Upper lobe of left lung (tissue), 6 donors: Measurements from ENCODE around the gene TXNRD1. TPM values are rescaled to one million over a fixed set of nuclear protein-coding genes. Genes with fewer than 3 reads are reported as not detected.

Experiments used
- ATAC-seq, 2 donors: fragments of 200-7000 bp; cut with Tn5 transposase; one replicate each; pipeline ENCODE4 v1.9.1; 2022; ENCODE audit warnings: mild to moderate bottlenecking in 2 of 2, moderate library complexity in 2 of 2; ENCODE audit not compliant: low FRiP score in 2 of 2
- DNase-seq, 2 donors: peaks; one replicate each; pipeline ENCODE4 v3.0.0-alpha.2; 2019 to 2020
- H3K27ac ChIP-seq, 4 donors: fragments of 200-600 bp; sonication (generic); one replicate each; pipeline ENCODE4 v1.5.1; 2016 to 2019
- H3K27me3 ChIP-seq, 4 donors: fragments of 200-600 bp; sonication (generic); one replicate each; pipeline ENCODE4 v1.5.1; 2017 to 2019
- H3K36me3 ChIP-seq, 4 donors: fragments of 200-600 bp; sonication (generic); one replicate each; pipeline ENCODE4 v1.5.1; 2016 to 2019
- H3K4me1 ChIP-seq, 4 donors: fragments of 200-600 bp; sonication (generic); one replicate each; pipeline ENCODE4 v1.5.1; 2018 to 2019
- H3K4me3 ChIP-seq, 4 donors: fragments of 200-600 bp; sonication (generic); one replicate each; pipeline ENCODE4 v1.5.1; 2017 to 2019; ENCODE audit warnings: mild to moderate bottlenecking in 2 of 4, moderate library complexity in 1 of 4
- H3K9me3 ChIP-seq, 4 donors: fragments of 200-600 bp; sonication (generic); one replicate each; pipeline ENCODE4 v1.5.1; 2018 to 2019
- EP300 ChIP-seq, 4 donors: sonication (generic); formaldehyde crosslinking; IDR thresholded peaks; one replicate each; pipeline ENCODE4 v1.5.1; 2017; ENCODE audit warnings: antibody characterized with exemption in 4 of 4, control low read depth in 2 of 4
- POLR2A ChIP-seq, 4 donors: fragments of 450-650 bp; IDR thresholded peaks; one replicate each; pipeline ENCODE4 v1.5.1; 2016 to 2017; ENCODE audit warnings: antibody characterized with exemption in 4 of 4, mild to moderate bottlenecking in 2 of 4
- POLR2AphosphoS5 ChIP-seq, 2 donors: sonication (generic); formaldehyde crosslinking; IDR thresholded peaks; one replicate each; pipeline ENCODE4 v1.5.1; 2017; ENCODE audit warnings: antibody characterized with exemption in 2 of 2
- WGBS, 2 donors: methylation state at CpG; one replicate each; pipeline ENCODE4 v1.1.5; 2017 to 2018; 5-methylcytosine and 5-hydroxymethylcytosine counted together
- total RNA-seq, 6 donors: library from RNA; depleted of rRNA in 4 of 6; stranded (reverse); fragments of >200 nt in 4 of 6; gene quantifications; one replicate each; pipeline versions ENCODE4 v1.1.0 to v1.2.1, GENCODE V29; 2016 to 2021
- TF ChIP-seq, protein P1 (sequence below), 6 experiments: fragments of 450-650 bp in 4 of 6; fragments of 200-600 bp in 2 of 6; sonication (generic) in 2 of 6; IDR thresholded peaks; one replicate each; pipeline ENCODE4 v1.5.1; 2016 to 2019; ENCODE audit warnings: antibody characterized with exemption in 6 of 6
- donor health status: DM: no; HTN: no; CAD: no; lungs with moderate emphysema.
- donor health status: DM: no; HTN: yes; CAD: no; lungs with severe emphysema.

TXNRD1 gene
- total RNA-seq, 6 donors from 2014 or later, result 124 to 381 (median 162) TPM

DNA sequence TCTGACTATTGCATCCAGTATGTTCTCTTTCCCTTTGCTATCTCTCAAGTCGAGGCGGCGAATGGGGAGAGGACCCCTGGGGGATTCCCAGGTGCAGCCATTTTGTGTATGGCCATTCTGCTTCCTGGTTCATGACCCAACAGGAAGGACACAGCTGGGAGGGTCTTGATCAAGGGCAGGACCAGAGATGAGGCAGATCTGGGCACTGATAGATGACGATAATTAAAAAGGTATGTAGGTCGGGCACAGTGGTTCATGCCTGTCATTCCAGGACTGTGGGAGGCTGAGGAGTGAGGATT, 161.9 kb downstream of the TXNRD1 start:
- Histone ChIP-seq H3K27me3 (no peaks in the 10 kb centered on the region), H3K9me3 (no peaks in the 10 kb centered on the region), H3K27ac (no peak overlapping the region), H3K4me3 (no peak overlapping the region), H3K4me1 (peaks cover 0 to 10% (median 4%) of the 10 kb centered on the region in 4 donors), H3K36me3 (no peaks in the 10 kb centered on the region)
- TF ChIP-seq POLR2AphosphoS5 (IDR thresholded peaks at IDR 0.05) (no peak), POLR2A (IDR thresholded peaks at IDR 0.05) (no peak), EP300 (IDR thresholded peaks at IDR 0.05) (no peak)
- no peak for DNase-seq
- ATAC-seq, result no peak
- WGBS, 2 donors, result 70% methylated on average over 5 of the region's 5 CpGs

DNA sequence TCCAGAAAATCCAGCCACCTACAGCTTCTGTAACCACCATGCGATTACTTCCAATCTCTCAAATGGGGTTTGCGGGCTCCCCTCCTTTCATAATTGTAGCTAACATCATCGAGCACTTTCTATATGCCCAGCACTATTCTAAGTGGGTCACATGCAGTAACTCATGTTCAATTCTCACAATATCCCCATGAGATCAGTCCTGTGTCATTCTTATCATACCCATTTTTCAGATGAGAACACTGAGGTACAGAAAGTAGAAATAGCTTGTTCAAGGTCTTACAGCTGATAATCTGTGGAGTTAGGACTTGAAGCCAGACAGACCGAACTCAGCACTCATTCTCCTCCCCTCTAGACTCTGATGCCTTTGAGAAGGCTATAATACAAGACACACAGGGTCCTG, 162.8 kb downstream of the TXNRD1 start:
- Histone ChIP-seq H3K36me3 (no peaks in the 10 kb centered on the region), H3K4me3 (no peak overlapping the region), H3K4me1 (peaks cover 0 to 11% (median 4%) of the 10 kb centered on the region in 4 donors), H3K27ac (no peak overlapping the region), H3K9me3 (no peaks in the 10 kb centered on the region), H3K27me3 (no peaks in the 10 kb centered on the region)
- TF ChIP-seq POLR2A (IDR thresholded peaks at IDR 0.05) (no peak), POLR2AphosphoS5 (IDR thresholded peaks at IDR 0.05) (no peak), EP300 (IDR thresholded peaks at IDR 0.05) (no peak)
- TF ChIP-seq, protein P1, sequence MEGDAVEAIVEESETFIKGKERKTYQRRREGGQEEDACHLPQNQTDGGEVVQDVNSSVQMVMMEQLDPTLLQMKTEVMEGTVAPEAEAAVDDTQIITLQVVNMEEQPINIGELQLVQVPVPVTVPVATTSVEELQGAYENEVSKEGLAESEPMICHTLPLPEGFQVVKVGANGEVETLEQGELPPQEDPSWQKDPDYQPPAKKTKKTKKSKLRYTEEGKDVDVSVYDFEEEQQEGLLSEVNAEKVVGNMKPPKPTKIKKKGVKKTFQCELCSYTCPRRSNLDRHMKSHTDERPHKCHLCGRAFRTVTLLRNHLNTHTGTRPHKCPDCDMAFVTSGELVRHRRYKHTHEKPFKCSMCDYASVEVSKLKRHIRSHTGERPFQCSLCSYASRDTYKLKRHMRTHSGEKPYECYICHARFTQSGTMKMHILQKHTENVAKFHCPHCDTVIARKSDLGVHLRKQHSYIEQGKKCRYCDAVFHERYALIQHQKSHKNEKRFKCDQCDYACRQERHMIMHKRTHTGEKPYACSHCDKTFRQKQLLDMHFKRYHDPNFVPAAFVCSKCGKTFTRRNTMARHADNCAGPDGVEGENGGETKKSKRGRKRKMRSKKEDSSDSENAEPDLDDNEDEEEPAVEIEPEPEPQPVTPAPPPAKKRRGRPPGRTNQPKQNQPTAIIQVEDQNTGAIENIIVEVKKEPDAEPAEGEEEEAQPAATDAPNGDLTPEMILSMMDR (IDR thresholded peaks at IDR 0.05), result no peak
- DNase-seq (no peak), ATAC-seq (no peak)
- WGBS, 2 donors, result 95 to 96% methylated on average over 4 of the region's 4 CpGs

DNA sequence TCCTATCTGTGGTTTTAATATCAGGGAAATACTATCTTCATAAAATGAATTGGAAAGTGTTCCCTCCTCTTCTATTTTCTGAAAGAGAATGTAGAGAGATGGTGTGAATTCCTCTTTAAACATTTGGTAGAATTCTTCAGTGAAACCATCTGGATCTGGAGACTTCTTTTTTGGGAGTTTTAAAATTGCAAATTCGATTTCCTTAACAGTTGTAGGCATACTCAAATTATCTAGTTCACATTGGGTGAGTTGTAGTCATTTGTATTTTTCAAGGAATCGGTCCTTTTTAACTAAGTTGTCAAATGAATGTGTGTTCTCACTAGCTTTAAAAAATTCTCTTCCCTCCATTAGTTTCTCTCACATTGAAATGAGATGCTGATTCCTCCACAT, 165.8 kb downstream of the TXNRD1 start:
- H3K4me1 ChIP-seq, result peaks cover 0 to 11% (median 4%) of the 10 kb centered on the region in 4 donors
- ATAC-seq, result no peak
- DNase-seq, result no peak
- H3K4me3 ChIP-seq, result no peak overlapping the region
- H3K27me3 ChIP-seq, result no peaks in the 10 kb centered on the region
- H3K9me3 ChIP-seq, result no peaks in the 10 kb centered on the region
- no peak overlapping the region for H3K27ac ChIP-seq
- no peaks in the 10 kb centered on the region for H3K36me3 ChIP-seq
- TF ChIP-seq POLR2A (IDR thresholded peaks at IDR 0.05), result no peak
- TF ChIP-seq POLR2AphosphoS5 (IDR thresholded peaks at IDR 0.05), result no peak
- TF ChIP-seq, protein P1 (IDR thresholded peaks at IDR 0.05), result no peak
- no peak for TF ChIP-seq EP300 (IDR thresholded peaks at IDR 0.05)
- 50 to 57% methylated on average over 2 of the region's 2 CpGs for WGBS, 2 donors

DNA sequence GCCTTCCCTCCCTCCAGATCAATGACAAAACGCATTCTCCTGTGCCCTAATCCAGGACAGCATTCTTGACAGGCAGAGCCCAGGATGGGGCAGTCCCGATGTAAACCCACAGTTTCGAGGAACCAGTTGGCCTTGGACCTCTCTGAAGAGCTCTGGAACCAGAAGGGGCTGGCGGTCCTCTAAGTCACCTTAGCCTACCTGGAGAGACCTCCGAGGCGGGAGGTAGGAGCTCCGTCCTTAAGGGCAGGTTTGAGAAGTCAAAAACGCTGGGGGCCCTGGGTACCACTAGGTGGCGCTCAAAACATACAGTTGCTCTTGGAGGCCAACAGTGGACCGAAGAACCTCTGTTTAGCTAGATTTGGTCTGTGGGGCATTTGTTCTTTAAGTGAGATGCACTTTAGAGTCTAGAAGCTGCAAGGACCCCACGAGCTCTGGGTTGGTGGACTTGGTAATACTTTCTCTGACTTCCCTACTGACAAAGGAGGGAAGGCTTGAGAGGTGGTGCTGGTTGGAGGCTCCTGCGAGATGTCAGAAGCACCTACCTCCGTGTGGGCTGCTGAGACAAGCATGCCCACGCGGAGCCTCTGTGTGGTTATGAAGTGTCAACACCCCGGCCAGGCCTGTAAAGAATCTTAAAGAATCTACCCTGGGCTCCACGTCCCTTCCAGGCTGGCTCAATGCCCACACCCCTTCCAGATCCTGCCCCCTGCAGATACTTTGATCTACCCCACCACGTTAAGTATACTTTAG, 166.3 kb downstream of the TXNRD1 start:
- DNase-seq (peak in 1 of 2 donors; percentile 77), ATAC-seq (peak; percentile 86 to 90)
- Histone ChIP-seq H3K4me1 (peaks cover 0 to 11% (median 4%) of the 10 kb centered on the region in 4 donors), H3K36me3 (no peaks in the 10 kb centered on the region), H3K9me3 (no peaks in the 10 kb centered on the region), H3K4me3 (no peak overlapping the region), H3K27me3 (no peaks in the 10 kb centered on the region), H3K27ac (no peak overlapping the region)
- 19 to 31% methylated on average over 10 to 18 of the region's 18 CpGs for WGBS, 2 donors
- TF ChIP-seq POLR2A (IDR thresholded peaks at IDR 0.05), result no peak
- TF ChIP-seq, protein P1 (IDR thresholded peaks at IDR 0.05), result peak; percentile 80 to 93 (median 90)

DNA sequence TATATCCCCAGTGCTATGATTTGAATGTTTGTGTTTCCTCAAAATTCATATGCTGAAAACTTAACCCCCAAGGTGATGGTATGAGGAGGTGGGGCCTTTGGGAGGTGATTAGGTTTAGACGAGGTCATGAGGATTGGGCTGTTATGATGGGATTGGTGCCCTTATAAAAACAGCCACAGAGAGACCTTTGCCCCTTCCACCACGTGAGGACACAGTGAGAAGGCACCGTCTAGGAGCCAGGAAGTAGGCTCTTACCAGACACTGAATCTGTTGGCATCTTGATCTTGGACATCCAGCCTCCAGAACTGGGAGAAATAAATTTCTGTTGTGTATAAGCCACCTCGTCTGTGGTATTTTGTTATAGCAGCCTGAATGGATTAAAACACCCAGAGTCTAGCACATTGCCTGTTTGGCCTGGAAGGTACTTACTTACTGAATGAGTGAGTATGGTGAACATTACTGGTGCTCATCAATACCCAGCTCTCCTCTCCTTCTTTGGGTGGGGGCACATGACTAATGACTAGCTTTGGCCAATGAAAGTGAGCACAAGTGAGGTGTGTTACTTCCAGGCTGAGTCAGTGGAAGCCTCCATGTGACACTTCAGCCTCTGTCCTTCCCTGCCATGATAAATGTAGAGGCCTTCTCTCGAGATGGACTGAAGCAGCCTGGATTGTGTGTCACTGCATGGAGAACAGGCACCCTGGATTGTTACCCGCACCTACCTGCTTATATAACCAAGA, 168.7 kb downstream of the TXNRD1 start:
- Histone ChIP-seq H3K4me3 (no peak overlapping the region), H3K9me3 (no peaks in the 10 kb centered on the region), H3K4me1 (peaks cover 0 to 11% (median 4%) of the 10 kb centered on the region in 4 donors), H3K36me3 (no peaks in the 10 kb centered on the region), H3K27ac (no peak overlapping the region), H3K27me3 (no peaks in the 10 kb centered on the region)
- WGBS, 2 donors, result 81 to 88% methylated on average over 6 of the region's 6 CpGs
- TF ChIP-seq POLR2AphosphoS5 (IDR thresholded peaks at IDR 0.05) (no peak), POLR2A (IDR thresholded peaks at IDR 0.05) (no peak), EP300 (IDR thresholded peaks at IDR 0.05) (no peak)
- TF ChIP-seq, protein P1 (IDR thresholded peaks at IDR 0.05), result no peak
- ATAC-seq, result no peak
- DNase-seq, result no peak
